Measurements from ENCODE around the gene CLCN3.

Gene CLCN3

DNA sequence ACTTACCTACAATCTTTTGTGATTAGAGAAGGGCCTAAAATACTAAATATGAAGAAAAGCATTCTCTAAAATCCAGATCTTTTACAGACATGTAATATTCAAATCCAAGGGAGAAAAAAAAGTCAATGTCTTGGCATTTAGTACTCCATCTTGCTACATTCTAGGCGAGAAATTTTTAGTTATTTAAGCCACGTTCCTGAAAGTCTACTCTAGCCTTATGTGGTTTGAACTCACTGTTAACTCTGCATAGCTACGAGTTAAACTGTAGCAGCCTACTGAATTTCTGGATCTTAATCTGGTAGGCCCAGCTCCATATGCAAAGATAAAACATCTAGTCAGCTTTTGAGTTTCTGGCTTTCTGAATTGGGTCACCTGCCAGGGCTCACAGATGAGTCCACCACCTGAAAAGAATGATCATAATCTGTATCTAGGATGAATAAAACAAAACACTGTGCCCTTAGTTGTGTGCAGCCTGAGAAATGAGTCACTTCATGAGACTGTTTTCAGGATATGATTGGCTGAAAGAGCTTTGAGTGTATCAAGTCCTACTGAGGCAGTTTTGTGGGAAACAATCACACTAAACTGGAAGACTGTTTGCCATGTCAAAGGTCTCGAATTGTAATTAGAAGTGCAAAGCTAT is 4.8 kb upstream of the CLCN3 start:
- DNase-seq (ENCODE audit: extremely low read depth, insufficient read length) = no peak

GRCh38 chr4:169616846-169617245 is 3.5 kb upstream of the CLCN3 start:
- no peak overlapping the region for H3K4me3 ChIP-seq (replicated peaks; ENCODE audit: low read depth, low read length)
- TF ChIP-seq, protein P1, sequence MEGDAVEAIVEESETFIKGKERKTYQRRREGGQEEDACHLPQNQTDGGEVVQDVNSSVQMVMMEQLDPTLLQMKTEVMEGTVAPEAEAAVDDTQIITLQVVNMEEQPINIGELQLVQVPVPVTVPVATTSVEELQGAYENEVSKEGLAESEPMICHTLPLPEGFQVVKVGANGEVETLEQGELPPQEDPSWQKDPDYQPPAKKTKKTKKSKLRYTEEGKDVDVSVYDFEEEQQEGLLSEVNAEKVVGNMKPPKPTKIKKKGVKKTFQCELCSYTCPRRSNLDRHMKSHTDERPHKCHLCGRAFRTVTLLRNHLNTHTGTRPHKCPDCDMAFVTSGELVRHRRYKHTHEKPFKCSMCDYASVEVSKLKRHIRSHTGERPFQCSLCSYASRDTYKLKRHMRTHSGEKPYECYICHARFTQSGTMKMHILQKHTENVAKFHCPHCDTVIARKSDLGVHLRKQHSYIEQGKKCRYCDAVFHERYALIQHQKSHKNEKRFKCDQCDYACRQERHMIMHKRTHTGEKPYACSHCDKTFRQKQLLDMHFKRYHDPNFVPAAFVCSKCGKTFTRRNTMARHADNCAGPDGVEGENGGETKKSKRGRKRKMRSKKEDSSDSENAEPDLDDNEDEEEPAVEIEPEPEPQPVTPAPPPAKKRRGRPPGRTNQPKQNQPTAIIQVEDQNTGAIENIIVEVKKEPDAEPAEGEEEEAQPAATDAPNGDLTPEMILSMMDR (IDR thresholded peaks at IDR 0.05; ENCODE audit: insufficient read depth, low read length, poor library complexity, severe bottlenecking) = no peak
- DNase-seq (ENCODE audit: extremely low read depth, insufficient read length) = no peak
- H3K36me3 ChIP-seq (ENCODE audit: control insufficient read depth, insufficient read depth, low read length) = no peaks in the 10 kb centered on the region
- H3K27me3 ChIP-seq (replicated peaks; ENCODE audit: control insufficient read depth, insufficient read depth, low read length) = no peaks in the 10 kb centered on the region

More for the DNA sequence above, 4.8 kb upstream of the CLCN3 start:
- no peak overlapping the region for H3K4me3 ChIP-seq (replicated peaks; ENCODE audit: low read depth, low read length)
- H3K27me3 ChIP-seq (replicated peaks; ENCODE audit: control insufficient read depth, insufficient read depth, low read length) = no peaks in the 10 kb centered on the region
- no peaks in the 10 kb centered on the region for H3K36me3 ChIP-seq (ENCODE audit: control insufficient read depth, insufficient read depth, low read length)
- TF ChIP-seq, protein P1 (IDR thresholded peaks at IDR 0.05; ENCODE audit: insufficient read depth, low read length, poor library complexity, severe bottlenecking) = no peak

DNA sequence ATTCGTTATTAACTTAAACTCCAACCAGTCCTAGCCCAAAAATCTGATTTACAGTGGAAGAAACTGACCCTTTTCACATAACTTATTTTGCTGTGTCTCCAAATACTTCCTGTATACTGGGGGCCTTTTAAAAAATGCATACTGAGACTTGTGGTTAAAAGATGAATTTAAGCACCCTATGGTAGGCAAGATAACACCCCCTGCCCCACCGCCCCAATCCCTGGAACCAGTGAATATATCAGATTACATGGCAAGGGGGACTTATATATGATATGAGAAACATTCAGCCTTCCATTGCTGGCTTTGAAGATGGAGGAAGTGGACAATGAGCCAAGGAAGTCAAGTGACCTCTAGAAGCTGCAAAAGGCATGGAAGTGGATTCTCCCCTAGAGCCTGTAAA is 3.1 kb upstream of the CLCN3 start:
- no peaks in the 10 kb centered on the region for H3K36me3 ChIP-seq (ENCODE audit: control insufficient read depth, insufficient read depth, low read length)
- H3K4me3 ChIP-seq (replicated peaks; ENCODE audit: low read depth, low read length) = no peak overlapping the region
- TF ChIP-seq, protein P1 (IDR thresholded peaks at IDR 0.05; ENCODE audit: insufficient read depth, low read length, poor library complexity, severe bottlenecking) = no peak
- DNase-seq (ENCODE audit: extremely low read depth, insufficient read length) = no peak
- no peaks in the 10 kb centered on the region for H3K27me3 ChIP-seq (replicated peaks; ENCODE audit: control insufficient read depth, insufficient read depth, low read length)

- no peak overlapping the region for H3K4me3 ChIP-seq (replicated peaks; ENCODE audit: low read depth, low read length)
- H3K36me3 ChIP-seq (ENCODE audit: control insufficient read depth, insufficient read depth, low read length) = no peaks in the 10 kb centered on the region
- TF ChIP-seq, protein P1 (IDR thresholded peaks at IDR 0.05; ENCODE audit: insufficient read depth, low read length, poor library complexity, severe bottlenecking) = no peak
- H3K27me3 ChIP-seq (replicated peaks; ENCODE audit: control insufficient read depth, insufficient read depth, low read length) = no peaks in the 10 kb centered on the region
- no peak for DNase-seq (ENCODE audit: extremely low read depth, insufficient read length)
These were observed 2.1 kb upstream of the CLCN3 start for GRCh38 chr4:169618286-169618685.

GRCh38 chr4:169618986-169619385 is 1.4 kb upstream of the CLCN3 start:
- no peaks in the 10 kb centered on the region for H3K36me3 ChIP-seq (ENCODE audit: control insufficient read depth, insufficient read depth, low read length)
- TF ChIP-seq, protein P1 (IDR thresholded peaks at IDR 0.05; ENCODE audit: insufficient read depth, low read length, poor library complexity, severe bottlenecking) = no peak
- no peaks in the 10 kb centered on the region for H3K27me3 ChIP-seq (replicated peaks; ENCODE audit: control insufficient read depth, insufficient read depth, low read length)
- DNase-seq (ENCODE audit: extremely low read depth, insufficient read length) = no peak
- H3K4me3 ChIP-seq (replicated peaks; ENCODE audit: low read depth, low read length) = peak overlapping the region; percentile 71

DNA sequence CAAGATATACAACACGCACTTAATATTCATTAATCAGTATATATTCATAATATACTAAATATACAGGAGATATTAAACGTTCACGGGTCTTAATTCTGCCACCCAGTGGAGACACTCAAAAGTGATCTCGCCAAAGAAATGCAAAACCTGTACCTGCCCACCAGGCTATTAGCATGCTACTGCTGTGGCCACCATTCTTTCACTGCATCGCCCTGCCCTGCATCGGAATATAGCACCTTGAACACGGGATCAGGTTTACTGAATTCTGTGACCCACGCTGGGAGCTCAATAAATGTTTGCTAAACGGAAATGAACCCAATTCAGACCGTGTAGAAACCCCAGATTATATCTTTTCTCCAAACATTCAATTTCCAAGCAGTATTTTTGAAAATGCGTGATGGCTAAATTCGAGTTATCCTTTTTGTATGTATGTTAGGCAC is 840 bp upstream of the CLCN3 start:
- DNase-seq (ENCODE audit: extremely low read depth, insufficient read length) = no peak
- TF ChIP-seq, protein P1 (IDR thresholded peaks at IDR 0.05; ENCODE audit: insufficient read depth, low read length, poor library complexity, severe bottlenecking) = peak; percentile 51
- no peaks in the 10 kb centered on the region for H3K27me3 ChIP-seq (replicated peaks; ENCODE audit: control insufficient read depth, insufficient read depth, low read length)
- H3K4me3 ChIP-seq (replicated peaks; ENCODE audit: low read depth, low read length) = peak overlapping the region; percentile 71
- H3K36me3 ChIP-seq (ENCODE audit: control insufficient read depth, insufficient read depth, low read length) = no peaks in the 10 kb centered on the region
